ENCODE results near the gene CELSR2.
A peak's percentile ranks its signal among the peaks of the same experiment; 100 is the strongest.
"Not testable (repeated sequence)": the region's sequence is repeated elsewhere in the genome, so short reads cannot be mapped to it uniquely, and the experiment has no call there.

CELSR2 gene

DNA sequence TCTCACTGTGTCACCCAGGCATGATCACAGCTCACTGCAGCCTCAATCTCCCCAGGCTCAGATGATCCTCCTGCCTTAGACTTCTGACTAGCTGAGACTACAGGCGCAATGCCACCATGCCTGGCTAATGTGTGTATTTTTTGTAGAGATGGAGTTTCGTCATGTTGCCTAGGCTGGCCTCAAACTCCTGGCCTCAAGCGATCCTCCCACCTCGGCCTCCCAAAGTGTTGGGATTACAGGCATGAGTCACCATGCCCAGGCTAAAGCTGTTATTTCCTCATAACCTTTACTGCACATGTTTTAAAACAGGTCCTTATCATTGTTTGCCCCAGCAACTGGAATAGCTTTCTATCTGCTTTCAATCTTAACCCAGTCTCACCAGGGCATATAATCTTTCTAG is 32.7 kb upstream of the CELSR2 start:
- DNase-seq (ENCODE audit: low spot score in 2 of 2) (no peak), ATAC-seq (ENCODE audit: low read depth) (no peak)
- Mint-ChIP-seq H3K27ac (no peak overlapping the region), H3K27me3 (no peaks in the 10 kb centered on the region), H3K9me3 (no peaks in the 10 kb centered on the region), H3K4me1 (peaks cover 26% of the 10 kb centered on the region), H3K4me3 (no peak overlapping the region), H3K36me3 (peaks cover 15% of the 10 kb centered on the region)

DNA sequence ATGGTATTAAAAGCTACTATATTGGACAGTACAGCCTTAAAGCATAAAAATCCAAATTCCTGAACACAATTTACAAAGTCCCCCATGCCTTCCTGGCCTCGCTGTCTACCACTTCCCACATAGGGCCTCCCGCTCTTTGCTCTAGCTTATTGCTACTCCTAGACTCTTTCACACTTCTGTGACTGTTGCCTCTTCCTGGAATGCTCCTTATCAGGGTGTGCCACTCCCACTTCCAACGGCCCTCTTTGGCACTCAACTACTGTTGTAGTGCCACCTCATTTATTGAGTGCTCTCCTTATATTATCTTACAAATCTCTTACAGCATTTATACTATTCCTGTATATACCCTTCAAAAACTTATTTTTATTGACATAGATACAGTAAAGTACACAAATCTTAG is 30.8 kb upstream of the CELSR2 start:
- H3K9me3 Mint-ChIP-seq = no peaks in the 10 kb centered on the region
- H3K4me1 Mint-ChIP-seq = peaks cover 26% of the 10 kb centered on the region
- peaks cover 15% of the 10 kb centered on the region for H3K36me3 Mint-ChIP-seq
- DNase-seq (ENCODE audit: low spot score in 2 of 2) (no peak), ATAC-seq (ENCODE audit: low read depth) (no peak)
- H3K27me3 Mint-ChIP-seq = no peaks in the 10 kb centered on the region
- H3K4me3 Mint-ChIP-seq = no peak overlapping the region
- H3K27ac Mint-ChIP-seq = peak overlapping the region; percentile 7

DNA sequence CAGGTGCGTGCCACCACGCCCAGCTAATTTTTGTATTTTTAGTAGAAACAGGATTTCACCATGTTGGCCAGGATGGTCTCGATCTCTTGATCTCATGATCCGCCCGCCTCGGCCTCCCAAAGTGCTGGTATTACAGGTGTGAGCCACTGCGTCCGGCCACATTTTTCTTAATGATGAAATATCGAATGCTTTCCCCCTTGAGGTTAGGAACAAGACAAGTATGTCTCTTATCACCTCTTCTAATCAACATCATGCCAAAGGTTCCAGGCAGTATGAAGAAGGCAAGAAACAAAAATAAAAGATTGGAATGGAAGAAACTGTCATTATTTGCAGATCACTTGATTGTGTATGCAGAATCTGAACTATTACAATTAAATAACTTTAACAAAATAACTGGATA is 28.1 kb upstream of the CELSR2 start:
- not testable (repeated sequence) for DNase-seq (ENCODE audit: low spot score in 2 of 2); H3K27me3 Mint-ChIP-seq; H3K4me3 Mint-ChIP-seq; H3K27ac Mint-ChIP-seq; H3K9me3 Mint-ChIP-seq; ATAC-seq (ENCODE audit: low read depth)
- Mint-ChIP-seq H3K4me1 (peaks cover 20% of the 10 kb centered on the region), H3K36me3 (peaks cover 12% of the 10 kb centered on the region)

DNA sequence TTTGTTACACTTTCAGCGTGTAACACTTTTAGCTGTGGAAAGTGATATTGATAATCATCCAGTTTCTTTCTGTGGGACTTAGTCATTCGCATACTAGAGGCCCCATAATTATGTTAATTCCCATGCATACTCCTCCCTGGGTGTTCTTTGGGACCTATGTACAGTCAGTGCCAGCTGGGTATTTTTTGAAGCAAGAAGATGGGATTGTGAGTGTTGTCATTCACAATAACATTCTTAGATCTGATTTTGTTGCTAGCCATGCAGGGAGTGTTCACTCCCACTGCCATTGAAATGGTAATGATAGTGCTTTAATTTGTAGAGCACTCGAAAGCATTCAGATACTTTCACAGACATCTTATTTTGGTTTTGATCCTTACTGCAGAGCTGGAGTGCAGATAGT is 24.0 kb upstream of the CELSR2 start:
- H3K9me3 Mint-ChIP-seq = no peaks in the 10 kb centered on the region
- ATAC-seq (ENCODE audit: low read depth) = no peak
- H3K4me1 Mint-ChIP-seq = peaks cover 8% of the 10 kb centered on the region

DNA sequence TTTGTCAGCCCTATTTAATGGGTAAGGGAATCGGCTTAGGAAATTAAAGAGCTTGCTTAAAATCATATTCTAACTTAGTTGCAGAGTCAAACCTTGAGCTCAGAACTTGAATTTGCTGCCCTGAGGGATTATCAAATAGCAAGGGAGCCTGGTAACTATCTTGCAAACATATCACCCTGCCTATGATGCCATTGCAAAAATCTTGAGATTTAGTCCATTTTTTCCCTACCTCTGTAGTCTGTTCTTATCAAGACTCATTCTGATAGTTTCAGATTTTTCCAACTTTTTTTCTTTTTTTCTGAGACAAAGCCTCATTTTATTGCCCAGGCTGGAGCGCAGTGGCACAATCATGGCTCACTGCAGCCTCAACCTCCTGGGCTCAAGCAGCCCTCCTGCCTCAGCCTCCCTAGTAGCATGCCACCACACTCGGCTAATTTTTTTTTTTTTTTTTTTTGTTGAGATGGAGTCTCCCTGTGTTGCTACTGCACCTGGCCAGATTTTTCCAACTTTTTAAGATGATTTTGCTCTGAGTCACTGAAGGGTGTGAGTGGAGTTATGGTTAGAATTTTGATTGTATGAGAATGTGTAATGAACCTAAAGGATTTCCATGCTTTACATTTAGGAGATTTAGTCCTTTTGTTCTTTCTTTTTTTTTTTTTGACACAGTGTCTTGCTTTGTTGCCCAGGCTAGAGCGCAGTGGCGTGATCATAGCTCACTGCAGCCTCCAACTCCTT is 23.5 kb upstream of the CELSR2 start:
- DNase-seq (ENCODE audit: low spot score in 2 of 2) = no peak
- peaks cover 6% of the 10 kb centered on the region for H3K4me1 Mint-ChIP-seq
- no peaks in the 10 kb centered on the region for H3K27me3 Mint-ChIP-seq
- H3K27ac Mint-ChIP-seq = no peak overlapping the region
- H3K4me3 Mint-ChIP-seq = no peak overlapping the region
- H3K36me3 Mint-ChIP-seq = peaks cover 18% of the 10 kb centered on the region
- no peak for ATAC-seq (ENCODE audit: low read depth)
- H3K9me3 Mint-ChIP-seq = no peaks in the 10 kb centered on the region

More for the DNA sequence above, 24.0 kb upstream of the CELSR2 start:
- H3K27me3 Mint-ChIP-seq = no peaks in the 10 kb centered on the region
- H3K4me3 Mint-ChIP-seq = no peak overlapping the region
- no peak for DNase-seq (ENCODE audit: low spot score in 2 of 2)
- no peak overlapping the region for H3K27ac Mint-ChIP-seq
- peaks cover 15% of the 10 kb centered on the region for H3K36me3 Mint-ChIP-seq

DNA sequence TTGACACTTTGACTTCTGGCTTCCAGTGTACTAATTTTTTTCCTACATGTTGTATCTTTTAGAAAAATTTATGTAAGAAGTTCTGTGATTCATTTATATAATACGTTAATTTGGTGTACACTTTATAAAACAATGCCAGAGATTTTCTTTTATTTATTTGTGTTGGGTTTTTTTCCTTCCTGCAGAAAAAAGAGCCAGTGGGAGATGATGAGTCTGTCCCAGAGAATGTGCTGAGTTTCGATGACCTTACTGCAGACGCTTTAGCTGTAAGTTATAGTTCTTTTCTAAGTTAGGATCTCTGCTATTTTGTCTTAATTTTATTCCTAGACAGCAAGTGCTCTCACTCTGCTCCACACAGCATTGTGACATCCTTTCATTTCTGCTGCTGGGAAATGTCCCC is 21.2 kb upstream of the CELSR2 start:
- H3K27ac Mint-ChIP-seq = no peak overlapping the region
- peaks cover 28% of the 10 kb centered on the region for H3K36me3 Mint-ChIP-seq
- H3K9me3 Mint-ChIP-seq = no peaks in the 10 kb centered on the region
- no peak for DNase-seq (ENCODE audit: low spot score in 2 of 2)
- no peak for ATAC-seq (ENCODE audit: low read depth)
- peaks cover 6% of the 10 kb centered on the region for H3K4me1 Mint-ChIP-seq
- no peaks in the 10 kb centered on the region for H3K27me3 Mint-ChIP-seq
- no peak overlapping the region for H3K4me3 Mint-ChIP-seq

DNA sequence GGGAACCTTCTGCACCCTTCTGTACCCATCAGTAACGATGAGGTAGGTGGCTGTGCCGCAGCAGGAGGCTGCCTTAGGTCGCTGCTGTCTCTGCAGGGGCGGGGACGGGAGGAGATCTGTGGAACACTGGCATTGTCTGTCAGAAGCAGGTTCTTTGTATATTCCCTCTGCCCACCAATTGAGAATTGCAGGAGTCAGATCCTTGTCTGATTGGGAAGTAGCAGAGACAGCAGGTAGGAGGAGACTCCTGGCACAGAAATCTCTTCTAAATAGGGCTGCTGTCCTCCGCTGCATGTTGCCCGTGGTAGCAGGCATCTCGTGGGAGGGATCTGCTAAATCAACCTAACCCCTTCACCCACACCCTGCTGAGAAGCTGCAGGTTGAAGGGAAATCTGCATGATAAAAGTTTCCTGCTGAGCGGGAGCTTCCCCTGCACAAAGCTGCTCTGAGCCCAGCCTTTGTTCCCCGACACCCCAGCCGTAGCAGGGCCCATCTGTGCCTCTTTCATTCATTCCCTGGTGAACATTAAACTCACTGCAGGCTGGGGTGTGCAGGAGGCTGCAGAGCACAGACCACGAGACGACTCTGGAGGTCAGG is 19.7 kb upstream of the CELSR2 start:
- Mint-ChIP-seq H3K4me3 (no peak overlapping the region), H3K27ac (no peak overlapping the region)

DNA sequence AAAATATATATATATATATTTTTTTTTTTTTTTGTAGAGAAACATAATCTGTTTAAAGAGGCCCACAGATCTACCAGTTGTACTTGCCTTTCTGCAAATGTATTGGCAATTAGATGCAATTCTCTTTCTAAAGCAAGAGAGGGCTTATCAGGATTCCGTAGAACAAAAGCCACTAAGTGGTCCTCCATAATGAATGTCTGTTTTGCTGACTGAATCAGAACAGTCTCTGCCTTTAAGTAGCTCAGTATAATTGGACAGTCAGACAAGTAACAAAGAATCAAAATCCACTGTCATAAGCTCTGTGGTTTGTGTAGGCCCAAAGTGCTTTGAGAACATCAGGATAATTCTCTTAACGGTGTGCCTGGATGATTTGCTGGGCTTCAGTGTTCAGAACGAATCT is 18.3 kb upstream of the CELSR2 start:
- Mint-ChIP-seq H3K9me3 (no peaks in the 10 kb centered on the region), H3K4me1 (no peaks in the 10 kb centered on the region), H3K4me3 (no peak overlapping the region), H3K27me3 (no peaks in the 10 kb centered on the region), H3K27ac (no peak overlapping the region), H3K36me3 (peaks cover 37% of the 10 kb centered on the region)
- DNase-seq (ENCODE audit: low spot score in 2 of 2) (no peak), ATAC-seq (ENCODE audit: low read depth) (no peak)

More for the DNA sequence above, 19.7 kb upstream of the CELSR2 start:
- Mint-ChIP-seq H3K9me3 (no peaks in the 10 kb centered on the region), H3K36me3 (peaks cover 28% of the 10 kb centered on the region), H3K27me3 (no peaks in the 10 kb centered on the region), H3K4me1 (peaks cover 3% of the 10 kb centered on the region)
- DNase-seq (ENCODE audit: low spot score in 2 of 2) (no peak), ATAC-seq (ENCODE audit: low read depth) (no peak)

DNA sequence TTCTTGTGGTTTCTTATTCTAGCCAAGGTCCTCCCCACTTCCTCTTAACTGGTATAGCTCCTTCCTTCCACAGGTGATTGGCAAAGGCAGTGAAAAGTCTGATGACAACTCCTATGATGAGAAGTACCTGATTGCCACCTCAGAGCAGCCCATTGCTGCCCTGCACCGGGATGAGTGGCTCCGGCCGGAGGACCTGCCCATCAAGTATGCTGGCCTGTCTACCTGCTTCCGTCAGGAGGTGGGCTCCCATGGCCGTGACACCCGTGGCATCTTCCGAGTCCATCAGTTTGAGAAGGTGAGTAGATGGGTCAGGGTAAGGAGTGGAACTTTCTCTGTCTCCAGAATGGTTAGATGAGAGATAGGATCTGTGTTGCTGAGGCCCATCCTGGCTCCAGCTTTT is 14.2 kb upstream of the CELSR2 start:
- Mint-ChIP-seq H3K27me3 (no peaks in the 10 kb centered on the region), H3K9me3 (no peaks in the 10 kb centered on the region), H3K4me3 (no peak overlapping the region), H3K27ac (no peak overlapping the region), H3K4me1 (peaks cover 4% of the 10 kb centered on the region), H3K36me3 (peaks cover 29% of the 10 kb centered on the region)
- DNase-seq (ENCODE audit: low spot score in 2 of 2) (no peak), ATAC-seq (ENCODE audit: low read depth) (no peak)

DNA sequence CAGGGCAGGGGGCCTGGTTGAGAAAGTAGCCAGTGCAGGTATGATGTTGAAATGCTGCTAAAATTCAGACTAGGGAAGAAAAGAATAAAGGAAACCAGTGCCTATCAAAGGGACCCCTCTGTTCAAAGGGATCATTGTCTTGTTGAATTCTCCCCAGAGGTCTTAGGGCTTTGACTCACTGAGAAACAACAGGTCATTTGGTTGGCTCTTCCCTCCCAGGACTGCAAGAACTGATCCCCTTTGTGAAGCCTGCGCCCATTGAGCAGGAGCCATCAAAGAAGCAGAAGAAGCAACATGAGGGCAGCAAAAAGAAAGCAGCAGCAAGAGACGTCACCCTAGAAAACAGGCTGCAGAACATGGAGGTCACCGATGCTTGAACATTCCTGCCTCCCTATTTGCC is 11.8 kb upstream of the CELSR2 start:
- Mint-ChIP-seq H3K27ac (no peak overlapping the region), H3K4me3 (no peak overlapping the region), H3K4me1 (peaks cover 17% of the 10 kb centered on the region)

DNA sequence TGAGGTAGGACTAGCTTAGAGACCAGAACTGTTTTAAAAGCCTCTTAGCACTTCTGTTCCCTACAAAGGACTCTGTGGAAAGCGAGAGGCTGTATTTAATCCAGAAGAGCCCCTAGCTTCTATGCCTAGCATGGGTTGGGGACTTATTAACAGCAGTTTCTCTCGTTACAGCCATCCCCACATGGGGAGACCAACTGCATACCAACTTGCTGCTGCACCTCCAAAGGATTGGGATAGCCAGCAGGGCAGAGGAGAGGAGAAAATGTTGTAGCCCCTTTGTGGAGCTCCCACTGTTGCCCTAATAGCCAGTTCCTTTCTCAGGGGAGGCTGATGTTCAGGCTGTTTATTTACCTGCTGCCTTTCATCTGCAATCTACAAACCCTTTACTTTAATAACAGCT is 11.0 kb upstream of the CELSR2 start:
- DNase-seq (ENCODE audit: low spot score in 2 of 2) (no peak), ATAC-seq (ENCODE audit: low read depth) (no peak)
- H3K27me3 Mint-ChIP-seq = peaks cover 6% of the 10 kb centered on the region
- peaks cover 19% of the 10 kb centered on the region for H3K4me1 Mint-ChIP-seq
- peaks cover 15% of the 10 kb centered on the region for H3K36me3 Mint-ChIP-seq
- H3K4me3 Mint-ChIP-seq = no peak overlapping the region
- H3K9me3 Mint-ChIP-seq = no peaks in the 10 kb centered on the region
- H3K27ac Mint-ChIP-seq = no peak overlapping the region

More for the DNA sequence above, 11.8 kb upstream of the CELSR2 start:
- peaks cover 18% of the 10 kb centered on the region for H3K36me3 Mint-ChIP-seq
- DNase-seq (ENCODE audit: low spot score in 2 of 2) (no peak), ATAC-seq (ENCODE audit: low read depth) (no peak)
- peaks cover 4% of the 10 kb centered on the region for H3K27me3 Mint-ChIP-seq
- H3K9me3 Mint-ChIP-seq = no peaks in the 10 kb centered on the region

DNA sequence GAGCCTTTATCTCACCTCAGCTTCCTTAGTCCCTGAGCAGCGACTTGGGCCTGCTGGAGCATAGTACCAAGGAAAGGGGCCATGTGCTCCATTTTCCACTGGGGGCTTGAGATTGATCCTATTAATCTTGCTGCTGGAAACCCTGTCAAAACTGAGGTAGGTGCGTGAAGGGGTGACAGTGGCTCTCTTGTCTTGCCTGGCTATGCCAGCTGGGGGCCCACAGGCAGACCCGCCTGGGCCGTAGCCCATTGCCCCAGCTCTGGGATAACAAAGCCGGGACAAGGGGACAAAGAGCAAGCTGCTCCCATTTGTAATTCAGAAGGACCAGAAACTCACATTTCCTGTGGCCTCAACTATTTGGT is 10.3 kb upstream of the CELSR2 start:
- peaks cover 19% of the 10 kb centered on the region for H3K4me1 Mint-ChIP-seq
- no peaks in the 10 kb centered on the region for H3K9me3 Mint-ChIP-seq
- H3K4me3 Mint-ChIP-seq = no peak overlapping the region
- peaks cover 15% of the 10 kb centered on the region for H3K36me3 Mint-ChIP-seq
- DNase-seq (ENCODE audit: low spot score in 2 of 2) (no peak), ATAC-seq (ENCODE audit: low read depth) (no peak)
- no peak overlapping the region for H3K27ac Mint-ChIP-seq
- peaks cover 7% of the 10 kb centered on the region for H3K27me3 Mint-ChIP-seq

DNA sequence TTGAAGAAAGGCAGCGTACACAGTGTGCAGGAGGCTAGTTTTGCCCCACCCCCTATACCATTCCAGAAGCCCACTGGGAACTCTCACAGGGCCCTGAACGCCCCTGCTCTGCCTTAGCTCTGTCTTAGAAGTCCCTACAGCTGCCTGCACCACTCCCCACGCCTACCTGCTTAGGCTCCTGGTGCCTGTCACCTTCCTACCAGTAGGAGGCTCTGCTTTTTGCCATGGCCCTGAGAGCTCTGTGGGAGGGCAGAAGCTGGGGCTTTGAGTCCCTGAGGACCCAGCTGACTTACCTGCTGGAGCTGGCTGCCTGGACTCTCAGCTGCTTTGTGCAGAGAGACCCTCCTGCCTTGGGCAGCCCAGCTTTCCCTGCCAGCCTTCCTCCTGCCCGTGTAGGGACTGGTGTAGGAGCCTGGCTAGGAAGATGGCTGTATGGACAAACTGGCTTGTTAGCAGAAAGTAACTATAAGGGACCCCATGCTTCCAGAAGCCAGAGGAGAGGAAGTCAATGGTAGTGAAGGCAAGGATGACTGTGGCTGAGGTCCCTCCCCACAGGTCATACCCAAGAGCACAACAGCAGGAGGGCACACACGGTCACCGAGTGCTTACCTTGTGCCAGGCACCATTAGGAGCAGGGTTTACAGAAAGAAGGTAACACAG is 9.8 kb upstream of the CELSR2 start:
- H3K4me3 Mint-ChIP-seq = no peak overlapping the region
- H3K27me3 Mint-ChIP-seq = peaks cover 11% of the 10 kb centered on the region
- no peaks in the 10 kb centered on the region for H3K9me3 Mint-ChIP-seq
- H3K4me1 Mint-ChIP-seq = peaks cover 19% of the 10 kb centered on the region
- H3K27ac Mint-ChIP-seq = no peak overlapping the region
- H3K36me3 Mint-ChIP-seq = peaks cover 15% of the 10 kb centered on the region
- peak; percentile 88 for ATAC-seq (ENCODE audit: low read depth)
- no peak for DNase-seq (ENCODE audit: low spot score in 2 of 2)

DNA sequence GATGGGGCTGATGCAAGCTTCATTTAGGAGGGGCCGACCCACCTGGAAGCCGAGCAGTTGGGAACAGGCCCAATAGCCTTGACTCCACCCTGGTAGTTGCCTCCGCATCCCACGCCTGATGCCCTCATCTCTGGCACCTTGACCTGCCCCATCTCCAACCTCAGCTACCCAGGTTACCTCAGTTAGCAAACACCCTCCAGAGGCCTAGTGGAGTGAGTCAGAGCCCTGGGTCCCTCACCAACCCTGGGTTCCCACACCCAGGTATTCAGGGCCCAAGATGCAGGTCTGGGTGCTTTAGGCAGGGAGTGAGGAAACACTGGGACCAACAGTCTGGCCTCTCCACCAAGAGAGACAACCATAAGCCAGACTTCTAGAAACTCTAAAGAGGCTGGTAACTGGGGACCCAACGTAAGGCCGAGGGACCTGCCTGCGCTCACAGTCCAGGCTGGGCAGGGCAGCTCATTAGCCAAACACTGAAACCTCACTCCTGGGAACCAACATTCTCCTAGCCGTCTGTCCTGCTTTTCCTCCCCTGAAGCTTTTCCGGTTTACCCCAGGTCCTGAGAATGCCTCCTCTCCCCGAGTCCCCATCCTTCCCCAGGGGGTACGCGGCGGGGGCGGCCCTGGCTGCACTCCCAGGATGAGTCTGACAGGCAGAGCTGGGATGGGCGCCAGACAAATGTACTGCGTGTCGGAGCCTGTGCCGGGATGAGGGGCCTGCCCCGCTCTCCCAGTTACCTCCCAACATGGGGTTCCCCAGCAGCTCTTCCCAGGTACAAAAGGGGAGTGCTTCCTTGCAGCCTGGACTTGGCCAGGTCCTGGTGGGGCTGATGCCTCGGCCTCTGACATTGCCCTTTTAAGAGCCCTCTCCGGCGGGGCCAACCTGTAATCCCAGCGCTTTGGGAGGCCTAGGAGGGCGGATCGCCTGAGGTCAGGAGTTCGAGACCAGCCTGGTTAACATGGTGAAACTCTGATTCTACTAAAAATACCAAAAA is 8.9 kb upstream of the CELSR2 start:
- DNase-seq (ENCODE audit: low spot score in 2 of 2) = no peak
- H3K27ac Mint-ChIP-seq = no peak overlapping the region
- no peak overlapping the region for H3K4me3 Mint-ChIP-seq
- H3K4me1 Mint-ChIP-seq = peaks cover 19% of the 10 kb centered on the region
- H3K36me3 Mint-ChIP-seq = peaks cover 10% of the 10 kb centered on the region
- peaks cover 14% of the 10 kb centered on the region for H3K27me3 Mint-ChIP-seq
- ATAC-seq (ENCODE audit: low read depth) = no peak
- no peaks in the 10 kb centered on the region for H3K9me3 Mint-ChIP-seq
